DND-41 (cell line): ENCODE measurements around the gene SLC24A4.

Source experiments
- EZH2 ChIP-seq: IDR thresholded peaks from 3 replicates; pipeline ENCODE4 v1.6.1; 2012; ENCODE audit warnings: borderline replicate concordance, low read depth, mild to moderate bottlenecking, moderate library complexity, low read length, inconsistent platforms; ENCODE audit not compliant: severe bottlenecking
- TF ChIP-seq, protein P1 (sequence below): IDR thresholded peaks from 2 replicates; pipeline ENCODE4 v1.5.1; 2012; ENCODE audit warnings: borderline replicate concordance, low read length, moderate library complexity, mild to moderate bottlenecking; ENCODE audit not compliant: poor library complexity, severe bottlenecking; ENCODE audit errors: extremely low read depth

DNA sequence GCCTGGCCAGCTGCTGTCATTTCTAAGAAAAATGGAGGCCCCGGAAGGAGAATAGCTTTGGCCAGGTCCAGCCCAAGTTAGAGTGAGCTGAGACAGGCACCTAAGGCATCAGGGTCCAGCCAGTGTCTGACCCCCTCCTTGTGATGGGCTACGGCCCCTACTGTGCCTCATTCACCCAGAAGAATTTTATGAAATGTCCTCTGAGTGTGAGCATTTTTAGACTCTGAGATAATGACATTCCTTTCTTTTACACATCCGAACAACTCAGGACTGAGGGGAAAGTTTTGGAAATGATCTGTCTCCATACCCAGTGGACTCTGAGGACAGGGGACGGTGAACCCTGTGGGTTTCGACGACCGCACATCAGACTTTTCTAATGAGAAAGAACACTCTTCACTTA lies 50.4 kb downstream of the SLC24A4 start:
- TF ChIP-seq, protein P1, sequence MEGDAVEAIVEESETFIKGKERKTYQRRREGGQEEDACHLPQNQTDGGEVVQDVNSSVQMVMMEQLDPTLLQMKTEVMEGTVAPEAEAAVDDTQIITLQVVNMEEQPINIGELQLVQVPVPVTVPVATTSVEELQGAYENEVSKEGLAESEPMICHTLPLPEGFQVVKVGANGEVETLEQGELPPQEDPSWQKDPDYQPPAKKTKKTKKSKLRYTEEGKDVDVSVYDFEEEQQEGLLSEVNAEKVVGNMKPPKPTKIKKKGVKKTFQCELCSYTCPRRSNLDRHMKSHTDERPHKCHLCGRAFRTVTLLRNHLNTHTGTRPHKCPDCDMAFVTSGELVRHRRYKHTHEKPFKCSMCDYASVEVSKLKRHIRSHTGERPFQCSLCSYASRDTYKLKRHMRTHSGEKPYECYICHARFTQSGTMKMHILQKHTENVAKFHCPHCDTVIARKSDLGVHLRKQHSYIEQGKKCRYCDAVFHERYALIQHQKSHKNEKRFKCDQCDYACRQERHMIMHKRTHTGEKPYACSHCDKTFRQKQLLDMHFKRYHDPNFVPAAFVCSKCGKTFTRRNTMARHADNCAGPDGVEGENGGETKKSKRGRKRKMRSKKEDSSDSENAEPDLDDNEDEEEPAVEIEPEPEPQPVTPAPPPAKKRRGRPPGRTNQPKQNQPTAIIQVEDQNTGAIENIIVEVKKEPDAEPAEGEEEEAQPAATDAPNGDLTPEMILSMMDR = no peak
- no peak for TF ChIP-seq EZH2
